Liver (tissue), 3 donors: ENCODE measurements around the gene MAP3K19.

Experiments used
- FOXA1 ChIP-seq: IDR thresholded peaks from 2 replicates; pipeline ENCODE4 v1.6.1; 2016; ENCODE audit warnings: antibody characterized with exemption
- HNF4G ChIP-seq: IDR thresholded peaks from 2 replicates; pipeline ENCODE4 v1.6.1; 2016; ENCODE audit warnings: antibody characterized with exemption
- JUND ChIP-seq, 2 donors: IDR thresholded peaks; 2 replicates each; pipeline ENCODE4 v1.6.1; 2016; ENCODE audit warnings: antibody characterized with exemption in 2 of 2
- REST ChIP-seq: IDR thresholded peaks from 2 replicates; pipeline ENCODE4 v1.6.1; 2016; ENCODE audit warnings: antibody characterized with exemption, mild to moderate bottlenecking
- SP1 ChIP-seq: IDR thresholded peaks from 2 replicates; pipeline ENCODE4 v1.6.1; 2018; ENCODE audit warnings: antibody characterized with exemption, mild to moderate bottlenecking
- TAF1 ChIP-seq: conservative IDR thresholded peaks from 2 replicates; pipeline ENCODE4 v1.6.1; 2016; ENCODE audit warnings: antibody characterized with exemption, mild to moderate bottlenecking
- YY1 ChIP-seq: IDR thresholded peaks from 2 replicates; pipeline ENCODE4 v1.6.1; 2016; ENCODE audit warnings: antibody characterized with exemption, mild to moderate bottlenecking
- TF ChIP-seq, protein P1 (sequence below): fragments of 150-350 bp; IDR thresholded peaks from 2 replicates; pipeline ENCODE4 v1.5.1; 2017; ENCODE audit warnings: improper control_type of control experiment, low read depth, low read length; ENCODE audit not compliant: missing input control
- TF ChIP-seq, protein P2 (sequence below): IDR thresholded peaks from 2 replicates; pipeline ENCODE4 v1.6.1; 2016; ENCODE audit warnings: antibody characterized with exemption
- TF ChIP-seq, protein P3 (sequence below): IDR thresholded peaks from 2 replicates; pipeline ENCODE4 v1.6.1; 2016; ENCODE audit warnings: antibody characterized with exemption
- donor health status: healthy.
- donor health status: healthy.

- TF ChIP-seq, protein P1, sequence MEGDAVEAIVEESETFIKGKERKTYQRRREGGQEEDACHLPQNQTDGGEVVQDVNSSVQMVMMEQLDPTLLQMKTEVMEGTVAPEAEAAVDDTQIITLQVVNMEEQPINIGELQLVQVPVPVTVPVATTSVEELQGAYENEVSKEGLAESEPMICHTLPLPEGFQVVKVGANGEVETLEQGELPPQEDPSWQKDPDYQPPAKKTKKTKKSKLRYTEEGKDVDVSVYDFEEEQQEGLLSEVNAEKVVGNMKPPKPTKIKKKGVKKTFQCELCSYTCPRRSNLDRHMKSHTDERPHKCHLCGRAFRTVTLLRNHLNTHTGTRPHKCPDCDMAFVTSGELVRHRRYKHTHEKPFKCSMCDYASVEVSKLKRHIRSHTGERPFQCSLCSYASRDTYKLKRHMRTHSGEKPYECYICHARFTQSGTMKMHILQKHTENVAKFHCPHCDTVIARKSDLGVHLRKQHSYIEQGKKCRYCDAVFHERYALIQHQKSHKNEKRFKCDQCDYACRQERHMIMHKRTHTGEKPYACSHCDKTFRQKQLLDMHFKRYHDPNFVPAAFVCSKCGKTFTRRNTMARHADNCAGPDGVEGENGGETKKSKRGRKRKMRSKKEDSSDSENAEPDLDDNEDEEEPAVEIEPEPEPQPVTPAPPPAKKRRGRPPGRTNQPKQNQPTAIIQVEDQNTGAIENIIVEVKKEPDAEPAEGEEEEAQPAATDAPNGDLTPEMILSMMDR: no peak
- TF ChIP-seq SP1 (no peak), TAF1 (no peak), YY1 (no peak), REST (no peak), JUND (IDR thresholded peaks at IDR 0.05) (no peak), HNF4G (no peak), FOXA1 (no peak)
- TF ChIP-seq, protein P2, sequence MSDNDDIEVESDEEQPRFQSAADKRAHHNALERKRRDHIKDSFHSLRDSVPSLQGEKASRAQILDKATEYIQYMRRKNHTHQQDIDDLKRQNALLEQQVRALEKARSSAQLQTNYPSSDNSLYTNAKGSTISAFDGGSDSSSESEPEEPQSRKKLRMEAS: no peak
- TF ChIP-seq, protein P3, sequence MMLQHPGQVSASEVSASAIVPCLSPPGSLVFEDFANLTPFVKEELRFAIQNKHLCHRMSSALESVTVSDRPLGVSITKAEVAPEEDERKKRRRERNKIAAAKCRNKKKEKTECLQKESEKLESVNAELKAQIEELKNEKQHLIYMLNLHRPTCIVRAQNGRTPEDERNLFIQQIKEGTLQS: no peak
Observed at GRCh38 chr2:135023886-135024485, 23.3 kb downstream of the MAP3K19 start.
